HepG2 (cell line): ENCODE data around the gene SAE1. TPM values are rescaled to one million over a fixed set of nuclear protein-coding genes. Genes with fewer than 3 reads are reported as not detected.

Experiments used
- CREB1 ChIP-seq, 2 experiments: fragments of 450-650 bp in 1 of 2; IDR thresholded peaks; 2 replicates each; pipeline ENCODE4 v1.6.1; 2016 to 2017; ENCODE audit warnings: control low read depth in 1 of 2, mild to moderate bottlenecking in 1 of 2, missing compliant biosample characterization in 1 of 2, missing genetic modification characterization in 1 of 2
- GPN1 ChIP-seq: sonication (generic); formaldehyde crosslinking; IDR thresholded peaks from 2 replicates; pipeline ENCODE4 v1.5.1; 2020; ENCODE audit warnings: missing genetic modification reagents, borderline replicate concordance
- SRSF9 ChIP-seq: fragments of 200-400 bp; formaldehyde crosslinking; IDR thresholded peaks from 2 replicates; pipeline ENCODE4 v1.6.1; 2018; ENCODE audit warnings: borderline replicate concordance, mild to moderate bottlenecking, low read depth, low read length; ENCODE audit not compliant: insufficient read depth, poor library complexity, severe bottlenecking
- TBL1XR1 ChIP-seq: fragments of 150-350 bp; IDR thresholded peaks from 2 replicates; pipeline ENCODE4 v1.6.1; 2014; ENCODE audit warnings: borderline replicate concordance, low read length; ENCODE audit not compliant: partially characterized antibody
- TGIF2 ChIP-seq: IDR thresholded peaks from 2 replicates; pipeline ENCODE4 v1.6.1; 2016; ENCODE audit warnings: control low read depth, missing compliant biosample characterization
- ZMYM2 ChIP-seq: sonication (generic); formaldehyde crosslinking; IDR thresholded peaks from 2 replicates; pipeline ENCODE4 v1.8.0; 2022; ENCODE audit warnings: mild to moderate bottlenecking, missing genetic modification reagents
- ZNF136 ChIP-seq: sonication (generic); formaldehyde crosslinking; IDR thresholded peaks from 2 replicates; pipeline ENCODE4 v1.8.1; 2022; ENCODE audit warnings: low read depth, mild to moderate bottlenecking, moderate library complexity, missing genetic modification reagents
- ZNF138 ChIP-seq: sonication (generic); formaldehyde crosslinking; IDR thresholded peaks from 2 replicates; pipeline ENCODE4 v1.5.0; 2020; ENCODE audit warnings: mild to moderate bottlenecking, low read depth, missing genetic modification reagents
- ZSCAN30 ChIP-seq: sonication (generic); formaldehyde crosslinking; IDR thresholded peaks from 2 replicates; pipeline ENCODE4 v1.5.0; 2020; ENCODE audit warnings: mild to moderate bottlenecking, missing genetic modification reagents
- polyA plus RNA-seq, 8 experiments: library from polyadenylated mRNA; depleted of rRNA in 3 of 8; stranded (reverse) in 7 of 8; unstranded in 1 of 8; fragments of >200 nt; fragmentation: Illumina TruSeq in 4 of 8; extraction: Trizol in 4 of 8; gene quantifications; 2 replicates each; pipeline versions ENCODE4 v1.2.1 to v1.2.3, GENCODE V29; 2011 to 2016; ENCODE audit warnings: low read depth in 4 of 8, missing spikeins in 1 of 8, mixed read lengths in 1 of 8; ENCODE audit not compliant: insufficient read depth in 1 of 8
- total RNA-seq, 5 experiments: library from RNA; depleted of rRNA; stranded (reverse); fragments of >200 nt; fragmentation: Illumina TruSeq; extraction: Trizol; gene quantifications; 2 replicates each; pipeline ENCODE4 v1.2.3, GENCODE V29; 2016; ENCODE audit warnings: low read depth in 1 of 5
- TF ChIP-seq, protein P1 (sequence below): sonication (generic); formaldehyde crosslinking; IDR thresholded peaks from 2 replicates; pipeline ENCODE4 v1.4.0; 2020; ENCODE audit warnings: mild to moderate bottlenecking, missing genetic modification reagents
- TF ChIP-seq, protein P2 (sequence below): sonication (generic); formaldehyde crosslinking; IDR thresholded peaks from 2 replicates; pipeline ENCODE4 v1.4.0; 2020; ENCODE audit warnings: missing genetic modification reagents
- TF ChIP-seq, protein P3 (sequence below), 2 experiments: sonication (generic) in 1 of 2; formaldehyde crosslinking in 1 of 2; IDR thresholded peaks; 2 replicates each; pipeline versions ENCODE4 v1.4.0 to v1.6.1; 2016 to 2020; ENCODE audit warnings: borderline replicate concordance in 1 of 2, low read depth in 1 of 2, mild to moderate bottlenecking in 1 of 2, missing genetic modification reagents in 1 of 2
- TF ChIP-seq, protein P4 (sequence below): sonication (generic); formaldehyde crosslinking; IDR thresholded peaks from 2 replicates; pipeline ENCODE4 v1.5.0; 2020; ENCODE audit warnings: mild to moderate bottlenecking, missing genetic modification reagents
- TF ChIP-seq, protein P5 (sequence below): sonication (generic); formaldehyde crosslinking; IDR thresholded peaks from 2 replicates; pipeline ENCODE4 v1.4.0; 2020; ENCODE audit warnings: missing genetic modification reagents
- TF ChIP-seq, protein P6 (sequence below): IDR thresholded peaks from 2 replicates; pipeline ENCODE4 v1.6.1; 2016; ENCODE audit warnings: missing genetic modification reagents, missing compliant biosample characterization

Gene SAE1
- total and polyA plus RNA-seq, 2 of the 13 experiments (the other 11 are each of a cell fraction or from before 2014, with no cell fraction given), result 87.6 to 197 TPM

DNA sequence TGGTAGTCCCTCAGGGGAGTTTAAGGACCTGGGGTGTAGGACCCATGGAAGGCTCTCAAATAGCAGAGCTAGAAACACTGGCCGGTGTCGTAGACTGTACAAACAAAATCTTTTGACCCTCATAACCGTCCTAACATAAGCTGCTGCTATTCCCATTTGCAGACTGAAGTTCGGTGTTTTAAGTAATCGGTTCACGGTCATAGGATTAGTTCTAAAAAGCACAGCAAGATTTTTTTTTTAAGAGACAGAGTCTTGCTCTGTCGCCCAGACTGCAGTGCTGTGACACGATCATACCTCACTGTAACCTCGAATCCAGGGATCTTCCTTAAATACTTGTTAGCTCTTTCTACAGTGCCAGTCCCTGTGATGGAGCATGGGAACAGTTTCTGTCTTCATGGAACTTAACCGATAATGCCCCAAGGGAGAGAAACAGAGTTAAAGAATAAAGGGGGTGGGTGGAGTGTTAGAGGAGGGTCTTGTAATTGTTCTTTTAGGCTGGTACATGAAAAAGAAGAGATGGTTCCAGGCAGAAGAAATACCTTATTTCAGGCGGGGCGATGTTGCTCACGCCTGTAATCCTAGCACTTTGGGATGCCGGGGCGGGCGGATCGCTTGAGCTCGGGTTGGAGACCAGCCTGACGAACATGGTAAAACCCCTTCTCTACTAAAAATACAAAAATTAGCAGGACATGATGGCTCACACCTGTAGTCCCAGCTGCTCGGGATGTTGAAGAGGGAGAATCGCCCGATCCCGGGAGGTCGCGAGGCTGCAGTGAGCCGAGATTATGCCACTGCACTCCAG, 16.6 kb upstream of the SAE1 start (continued):
- TF ChIP-seq, protein P1, sequence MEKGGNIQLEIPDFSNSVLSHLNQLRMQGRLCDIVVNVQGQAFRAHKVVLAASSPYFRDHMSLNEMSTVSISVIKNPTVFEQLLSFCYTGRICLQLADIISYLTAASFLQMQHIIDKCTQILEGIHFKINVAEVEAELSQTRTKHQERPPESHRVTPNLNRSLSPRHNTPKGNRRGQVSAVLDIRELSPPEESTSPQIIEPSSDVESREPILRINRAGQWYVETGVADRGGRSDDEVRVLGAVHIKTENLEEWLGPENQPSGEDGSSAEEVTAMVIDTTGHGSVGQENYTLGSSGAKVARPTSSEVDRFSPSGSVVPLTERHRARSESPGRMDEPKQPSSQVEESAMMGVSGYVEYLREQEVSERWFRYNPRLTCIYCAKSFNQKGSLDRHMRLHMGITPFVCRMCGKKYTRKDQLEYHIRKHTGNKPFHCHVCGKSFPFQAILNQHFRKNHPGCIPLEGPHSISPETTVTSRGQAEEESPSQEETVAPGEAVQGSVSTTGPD (CRISPR knock-in tag), result 0 out of 2 replicates have a peak, but pooled peaks have one; percentile 21
- TF ChIP-seq CREB1 (IDR thresholded peaks at IDR 0.05), result no peak
- no peak for TF ChIP-seq CREB1 (CRISPR knock-in tag; IDR thresholded peaks at IDR 0.05)
- TF ChIP-seq, protein P2, sequence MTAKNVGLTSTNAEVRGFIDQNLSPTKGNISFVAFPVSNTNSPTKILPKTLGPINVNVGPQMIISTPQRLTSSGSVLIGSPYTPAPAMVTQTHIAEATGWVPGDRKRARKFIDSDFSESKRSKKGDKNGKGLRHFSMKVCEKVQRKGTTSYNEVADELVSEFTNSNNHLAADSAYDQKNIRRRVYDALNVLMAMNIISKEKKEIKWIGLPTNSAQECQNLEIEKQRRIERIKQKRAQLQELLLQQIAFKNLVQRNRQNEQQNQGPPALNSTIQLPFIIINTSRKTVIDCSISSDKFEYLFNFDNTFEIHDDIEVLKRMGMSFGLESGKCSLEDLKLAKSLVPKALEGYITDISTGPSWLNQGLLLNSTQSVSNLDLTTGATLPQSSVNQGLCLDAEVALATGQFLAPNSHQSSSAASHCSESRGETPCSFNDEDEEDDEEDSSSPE (CRISPR knock-in tag), result no peak
- TF ChIP-seq ZNF138 (CRISPR knock-in tag), result no peak
- TF ChIP-seq ZMYM2 (CRISPR knock-in tag), result no peak
- no peak for TF ChIP-seq TGIF2 (CRISPR knock-in tag)
- TF ChIP-seq SRSF9, result no peak
- TF ChIP-seq, protein P3, sequence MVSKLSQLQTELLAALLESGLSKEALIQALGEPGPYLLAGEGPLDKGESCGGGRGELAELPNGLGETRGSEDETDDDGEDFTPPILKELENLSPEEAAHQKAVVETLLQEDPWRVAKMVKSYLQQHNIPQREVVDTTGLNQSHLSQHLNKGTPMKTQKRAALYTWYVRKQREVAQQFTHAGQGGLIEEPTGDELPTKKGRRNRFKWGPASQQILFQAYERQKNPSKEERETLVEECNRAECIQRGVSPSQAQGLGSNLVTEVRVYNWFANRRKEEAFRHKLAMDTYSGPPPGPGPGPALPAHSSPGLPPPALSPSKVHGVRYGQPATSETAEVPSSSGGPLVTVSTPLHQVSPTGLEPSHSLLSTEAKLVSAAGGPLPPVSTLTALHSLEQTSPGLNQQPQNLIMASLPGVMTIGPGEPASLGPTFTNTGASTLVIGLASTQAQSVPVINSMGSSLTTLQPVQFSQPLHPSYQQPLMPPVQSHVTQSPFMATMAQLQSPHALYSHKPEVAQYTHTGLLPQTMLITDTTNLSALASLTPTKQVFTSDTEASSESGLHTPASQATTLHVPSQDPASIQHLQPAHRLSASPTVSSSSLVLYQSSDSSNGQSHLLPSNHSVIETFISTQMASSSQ (IDR thresholded peaks at IDR 0.05; ENCODE audit: low read depth), result no peak
- TF ChIP-seq, protein P3 (CRISPR knock-in tag; IDR thresholded peaks at IDR 0.05; ENCODE audit: borderline replicate concordance), result no peak
- TF ChIP-seq, protein P4, sequence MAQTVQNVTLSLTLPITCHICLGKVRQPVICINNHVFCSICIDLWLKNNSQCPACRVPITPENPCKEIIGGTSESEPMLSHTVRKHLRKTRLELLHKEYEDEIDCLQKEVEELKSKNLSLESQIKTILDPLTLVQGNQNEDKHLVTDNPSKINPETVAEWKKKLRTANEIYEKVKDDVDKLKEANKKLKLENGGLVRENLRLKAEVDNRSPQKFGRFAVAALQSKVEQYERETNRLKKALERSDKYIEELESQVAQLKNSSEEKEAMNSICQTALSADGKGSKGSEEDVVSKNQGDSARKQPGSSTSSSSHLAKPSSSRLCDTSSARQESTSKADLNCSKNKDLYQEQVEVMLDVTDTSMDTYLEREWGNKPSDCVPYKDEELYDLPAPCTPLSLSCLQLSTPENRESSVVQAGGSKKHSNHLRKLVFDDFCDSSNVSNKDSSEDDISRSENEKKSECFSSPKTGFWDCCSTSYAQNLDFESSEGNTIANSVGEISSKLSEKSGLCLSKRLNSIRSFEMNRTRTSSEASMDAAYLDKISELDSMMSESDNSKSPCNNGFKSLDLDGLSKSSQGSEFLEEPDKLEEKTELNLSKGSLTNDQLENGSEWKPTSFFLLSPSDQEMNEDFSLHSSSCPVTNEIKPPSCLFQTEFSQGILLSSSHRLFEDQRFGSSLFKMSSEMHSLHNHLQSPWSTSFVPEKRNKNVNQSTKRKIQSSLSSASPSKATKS, result 0 out of 2 replicates have a peak, but pooled peaks have one; percentile 55
- TF ChIP-seq ZNF136 (CRISPR knock-in tag), result no peak
- TF ChIP-seq TBL1XR1, result no peak
- TF ChIP-seq, protein P5, sequence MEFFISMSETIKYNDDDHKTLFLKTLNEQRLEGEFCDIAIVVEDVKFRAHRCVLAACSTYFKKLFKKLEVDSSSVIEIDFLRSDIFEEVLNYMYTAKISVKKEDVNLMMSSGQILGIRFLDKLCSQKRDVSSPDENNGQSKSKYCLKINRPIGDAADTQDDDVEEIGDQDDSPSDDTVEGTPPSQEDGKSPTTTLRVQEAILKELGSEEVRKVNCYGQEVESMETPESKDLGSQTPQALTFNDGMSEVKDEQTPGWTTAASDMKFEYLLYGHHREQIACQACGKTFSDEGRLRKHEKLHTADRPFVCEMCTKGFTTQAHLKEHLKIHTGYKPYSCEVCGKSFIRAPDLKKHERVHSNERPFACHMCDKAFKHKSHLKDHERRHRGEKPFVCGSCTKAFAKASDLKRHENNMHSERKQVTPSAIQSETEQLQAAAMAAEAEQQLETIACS (CRISPR knock-in tag), result no peak
- TF ChIP-seq, protein P6, sequence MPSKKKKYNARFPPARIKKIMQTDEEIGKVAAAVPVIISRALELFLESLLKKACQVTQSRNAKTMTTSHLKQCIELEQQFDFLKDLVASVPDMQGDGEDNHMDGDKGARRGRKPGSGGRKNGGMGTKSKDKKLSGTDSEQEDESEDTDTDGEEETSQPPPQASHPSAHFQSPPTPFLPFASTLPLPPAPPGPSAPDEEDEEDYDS (CRISPR knock-in tag), result peak; percentile 69; the same call in 1 of the 2 replicates
- TF ChIP-seq GPN1 (CRISPR knock-in tag), result no peak
- 0 out of 2 replicates have a peak, but pooled peaks have one; percentile 61 for TF ChIP-seq ZSCAN30 (CRISPR knock-in tag)
